NB4 (cell line): Measurements from ENCODE around the gene GRID2.

Experiments
- DNase-seq: peaks from one replicate; pipeline ENCODE4 v3.0.0; 2010; ENCODE audit warnings: low read depth
- H3K4me3 ChIP-seq: one replicate; pipeline ENCODE4 v1.5.1; 2011; ENCODE audit warnings: mild to moderate bottlenecking, low read depth, low read length, moderate library complexity
- CTCF ChIP-seq: IDR thresholded peaks from one replicate; pipeline ENCODE4 v1.5.1; 2012; ENCODE audit warnings: low read depth, low read length
- MYC ChIP-seq: IDR thresholded peaks from 2 replicates; pipeline ENCODE4 v1.6.1; 2011; ENCODE audit warnings: low read depth, low read length
- POLR2A ChIP-seq: IDR thresholded peaks from 2 replicates; pipeline ENCODE4 v1.6.1; 2011; ENCODE audit warnings: mild to moderate bottlenecking; ENCODE audit not compliant: insufficient read length; ENCODE audit errors: extremely low read depth
- TF ChIP-seq, protein P1 (sequence below): IDR thresholded peaks from 2 replicates; pipeline ENCODE4 v1.6.1; 2011; ENCODE audit warnings: low read depth, low read length

Gene GRID2

GRCh38 chr4:93199492-93199891 lies 895.7 kb downstream of the GRID2 start:
- peak; percentile 36 for DNase-seq

DNA sequence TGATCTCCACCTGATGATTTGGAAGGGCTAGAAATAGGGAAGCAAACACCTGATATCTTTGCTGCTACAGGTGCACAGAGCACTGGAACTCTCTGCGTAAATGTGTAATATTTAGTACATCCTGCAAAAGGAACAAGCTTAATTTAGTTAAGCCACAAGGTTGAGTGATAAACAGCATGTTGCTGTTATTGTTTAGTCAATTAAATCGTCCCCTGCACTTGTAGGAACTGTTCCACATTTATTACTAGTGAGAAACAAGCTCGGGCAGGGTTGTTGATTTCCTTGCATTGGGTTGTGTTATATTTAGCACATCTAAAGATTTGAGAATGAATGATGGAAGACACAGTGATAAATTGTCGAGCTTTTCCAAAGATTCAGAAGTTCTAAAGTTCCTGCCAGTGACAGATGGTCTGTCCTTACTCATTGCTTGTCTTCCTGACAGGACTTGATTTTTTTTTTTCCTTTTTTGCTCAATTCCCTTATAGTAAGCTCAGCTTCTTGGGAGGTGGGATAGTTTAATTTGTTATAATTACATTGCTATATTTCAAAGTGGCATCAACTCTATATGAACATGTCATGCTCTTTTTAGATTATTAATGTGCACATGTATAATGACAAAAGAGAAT lies 897.8 kb downstream of the GRID2 start:
- no peak for DNase-seq
- TF ChIP-seq CTCF = no peak
- no peak for TF ChIP-seq MYC
- TF ChIP-seq, protein P1, sequence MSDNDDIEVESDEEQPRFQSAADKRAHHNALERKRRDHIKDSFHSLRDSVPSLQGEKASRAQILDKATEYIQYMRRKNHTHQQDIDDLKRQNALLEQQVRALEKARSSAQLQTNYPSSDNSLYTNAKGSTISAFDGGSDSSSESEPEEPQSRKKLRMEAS = no peak
- TF ChIP-seq POLR2A = no peak
- no peak overlapping the region for H3K4me3 ChIP-seq

More at GRCh38 chr4:93199492-93199891, 895.7 kb downstream of the GRID2 start:
- no peak overlapping the region for H3K4me3 ChIP-seq
- TF ChIP-seq CTCF (peak; percentile 16), POLR2A (no peak), MYC (no peak)
- TF ChIP-seq, protein P1 = no peak

GRCh38 chr4:93203708-93204107 lies 899.9 kb downstream of the GRID2 start:
- no peak overlapping the region for H3K4me3 ChIP-seq
- peak; percentile 21 for DNase-seq
- no peak for TF ChIP-seq POLR2A
- TF ChIP-seq CTCF = no peak
- TF ChIP-seq MYC = no peak
- TF ChIP-seq, protein P1 = 0 out of 2 replicates have a peak, but pooled peaks have one; percentile 12

DNA sequence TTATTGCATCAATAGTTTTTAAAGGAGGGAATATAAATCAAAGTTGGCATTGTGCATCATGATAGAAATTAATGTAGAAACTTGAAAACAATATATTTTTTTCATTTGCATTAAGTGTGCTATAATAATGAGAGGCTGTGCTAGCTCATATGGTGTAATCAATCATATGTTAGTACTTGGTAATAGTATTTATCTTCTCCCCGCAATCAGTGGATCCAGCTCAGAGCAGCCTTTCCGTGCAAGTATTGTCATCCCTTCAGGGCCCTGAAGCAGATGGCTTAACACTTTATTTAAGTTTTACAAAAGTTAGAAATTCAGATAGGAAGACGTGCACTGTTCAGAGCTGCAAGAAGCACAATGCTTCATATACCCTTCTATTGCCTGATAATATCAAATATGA lies 908.5 kb downstream of the GRID2 start:
- no peak overlapping the region for H3K4me3 ChIP-seq
- no peak for DNase-seq
- TF ChIP-seq CTCF (no peak), POLR2A (no peak)

DNA sequence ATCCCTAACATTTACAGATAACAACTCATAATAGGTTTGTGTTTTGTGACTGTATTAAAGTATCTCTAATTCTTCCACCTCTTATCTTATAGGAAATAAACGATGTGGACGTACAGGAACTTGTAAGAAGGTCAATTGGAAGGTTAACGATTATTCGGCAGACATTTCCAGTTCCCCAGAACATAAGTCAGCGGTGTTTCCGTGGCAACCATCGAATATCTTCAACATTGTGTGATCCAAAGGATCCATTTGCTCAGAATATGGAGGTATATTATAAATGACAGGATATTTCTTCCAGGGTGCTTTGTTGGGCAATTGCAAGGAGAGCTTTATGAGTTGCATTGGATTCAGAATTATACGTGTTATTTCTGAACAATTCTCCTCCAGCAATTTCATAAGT lies 912.9 kb downstream of the GRID2 start:
- no peak for DNase-seq
- TF ChIP-seq MYC = no peak
- TF ChIP-seq CTCF = no peak
- TF ChIP-seq, protein P1 = no peak
- H3K4me3 ChIP-seq = no peak overlapping the region

DNA sequence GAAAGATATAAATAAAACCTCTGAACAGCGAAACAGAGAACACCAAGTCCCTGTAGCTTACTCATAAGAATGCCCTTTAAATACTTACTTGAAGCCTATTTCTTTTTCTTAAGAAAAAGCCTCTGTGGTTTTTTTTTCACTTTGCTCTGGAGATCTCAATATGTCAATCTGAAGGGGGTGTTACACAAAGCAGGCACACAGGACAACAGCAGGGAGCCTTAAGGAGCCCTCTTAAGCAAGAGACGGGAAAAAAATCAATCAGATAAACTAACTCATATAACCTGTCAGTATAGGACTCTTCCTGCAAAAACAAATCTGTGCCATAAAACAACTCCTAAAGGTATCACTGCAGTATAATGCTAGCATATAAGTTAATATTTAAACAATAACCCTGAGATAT lies 913.7 kb downstream of the GRID2 start:
- no peak overlapping the region for H3K4me3 ChIP-seq
- no peak for DNase-seq
- no peak for TF ChIP-seq POLR2A
- TF ChIP-seq MYC = no peak
- no peak for TF ChIP-seq CTCF
- TF ChIP-seq, protein P1 = no peak
